D721Med (cell line): ENCODE results near the gene PIAS2.

Experiments
- DNase-seq: peaks from one replicate; pipeline ENCODE4 v3.0.0; 2011; ENCODE audit warnings: low spot score; ENCODE audit not compliant: insufficient read length
- FAIRE-seq: peaks from 2 replicates; lab custom pipeline; 2011; peaks lifted over from hg19 to GRCh38; lab: Jason Lieb, UNC
- CTCF ChIP-seq: IDR thresholded peaks from 2 replicates; pipeline ENCODE4 v1.5.1; 2012; ENCODE audit warnings: mild to moderate bottlenecking, control low read depth; ENCODE audit not compliant: insufficient read depth; ENCODE audit errors: missing control alignments

Gene PIAS2

GRCh38 chr18:46894124-46894523 is 23.2 kb downstream of the PIAS2 start:
- FAIRE-seq = no peak
- no peak for DNase-seq
- no peak for TF ChIP-seq CTCF

GRCh38 chr18:46893360-46893759 is 23.9 kb downstream of the PIAS2 start:
- DNase-seq = no peak
- TF ChIP-seq CTCF = no peak
- FAIRE-seq = peak; percentile 71

DNA sequence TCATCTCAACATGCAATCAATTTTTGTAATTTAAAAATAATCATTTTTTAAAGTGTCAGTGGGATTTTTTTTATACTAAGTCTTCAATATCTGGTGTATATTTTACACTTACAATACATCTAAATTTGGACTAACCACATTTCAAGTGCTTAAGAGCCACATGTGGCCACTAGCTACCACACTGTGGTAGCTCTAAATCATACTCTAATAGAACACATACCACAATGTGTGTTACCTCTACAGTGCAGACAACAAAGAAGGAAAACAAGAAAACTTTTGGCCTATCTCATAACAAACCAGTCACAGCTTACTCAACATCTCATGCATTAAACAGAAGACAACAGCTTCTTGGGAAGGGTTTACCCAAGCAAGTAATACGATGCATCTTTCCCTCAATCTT is 24.5 kb downstream of the PIAS2 start:
- DNase-seq (no peak), FAIRE-seq (no peak)
- TF ChIP-seq CTCF = no peak

DNA sequence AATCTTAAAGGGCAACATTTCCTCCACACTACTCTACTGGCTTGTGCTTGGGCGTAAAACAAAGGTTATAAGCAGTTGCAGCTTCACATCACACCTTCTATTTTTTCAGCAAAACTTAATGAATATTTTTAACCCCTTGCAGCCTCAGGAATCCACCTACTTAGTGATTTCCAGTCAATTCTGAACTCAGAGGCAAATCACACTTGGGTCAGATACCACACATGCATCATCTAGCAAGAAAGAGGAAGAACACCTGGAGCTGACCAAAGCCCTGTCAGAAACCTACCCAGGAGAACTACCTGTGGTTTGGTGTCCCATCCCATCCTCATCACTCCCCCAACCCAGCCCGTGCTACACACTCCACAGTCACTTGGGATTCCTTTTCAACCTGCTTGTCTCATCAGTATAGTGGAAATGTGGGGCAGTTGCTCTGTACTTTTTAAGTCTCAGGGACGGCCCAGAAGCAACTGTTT is 25.5 kb downstream of the PIAS2 start:
- no peak for DNase-seq
- FAIRE-seq = peak; percentile 85
- no peak for TF ChIP-seq CTCF

- TF ChIP-seq CTCF = no peak
- FAIRE-seq = peak; percentile 71
- DNase-seq = no peak
Measured at GRCh38 chr18:46888965-46889364, 28.3 kb downstream of the PIAS2 start.

- no peak for TF ChIP-seq CTCF
- DNase-seq (no peak), FAIRE-seq (peak; percentile 35)
Measured at GRCh38 chr18:46886893-46887292, 30.4 kb downstream of the PIAS2 start.

GRCh38 chr18:46883180-46883579 is 34.1 kb downstream of the PIAS2 start:
- FAIRE-seq (no peak), DNase-seq (no peak)
- no peak for TF ChIP-seq CTCF
